RWPE2 (cell line): ENCODE results near the gene GFY.
"Not testable (repeated sequence)": the region's sequence is repeated elsewhere in the genome, so short reads cannot be mapped to it uniquely, and the experiment has no call there.

Experiments
- ATAC-seq: fragments of 200-7000 bp; cut with Tn5 transposase; 3 replicates; pipeline ENCODE4 v1.9.1; 2021; ENCODE audit warnings: low read depth
- DNase-seq: peaks from one replicate; pipeline ENCODE4 v3.0.0-alpha.2; 2020; ENCODE audit warnings: low spot score
- H3K27ac ChIP-seq: fragments of 450-650 bp; 2 replicates; pipeline ENCODE4 v1.5.1; 2017; ENCODE audit warnings: mild to moderate bottlenecking; ENCODE audit not compliant: poor library complexity, severe bottlenecking
- H3K27me3 ChIP-seq: fragments of 250-450 bp; sonication (Bioruptor Pico); 2 replicates; pipeline ENCODE4 v1.5.1; 2021; ENCODE audit warnings: mild to moderate bottlenecking, moderate library complexity; ENCODE audit not compliant: insufficient read depth, poor library complexity, severe bottlenecking
- H3K36me3 ChIP-seq: fragments of 250-450 bp; sonication (Bioruptor Pico); 2 replicates; pipeline ENCODE4 v1.5.1; 2020; ENCODE audit warnings: low read depth, mild to moderate bottlenecking, moderate library complexity
- H3K4me1 ChIP-seq: fragments of 250-450 bp; sonication (Bioruptor Pico); 2 replicates; pipeline ENCODE4 v1.5.1; 2021; ENCODE audit warnings: mild to moderate bottlenecking, moderate library complexity; ENCODE audit not compliant: insufficient read depth, poor library complexity, severe bottlenecking
- H3K4me3 ChIP-seq: fragments of 250-450 bp; sonication (Bioruptor Pico); 2 replicates; pipeline ENCODE4 v1.5.1; 2021; ENCODE audit warnings: mild to moderate bottlenecking, moderate library complexity; ENCODE audit not compliant: severe bottlenecking
- H3K9me3 ChIP-seq: fragments of 250-450 bp; sonication (Bioruptor Pico); 2 replicates; pipeline ENCODE4 v1.5.1; 2021; ENCODE audit warnings: mild to moderate bottlenecking, moderate library complexity; ENCODE audit not compliant: severe bottlenecking
- TF ChIP-seq, protein P1 (sequence below): fragments of 450-650 bp; IDR thresholded peaks from one replicate; pipeline ENCODE4 v1.5.1; 2017; ENCODE audit warnings: mild to moderate bottlenecking, moderate library complexity; ENCODE audit not compliant: poor library complexity, severe bottlenecking

Gene GFY

DNA sequence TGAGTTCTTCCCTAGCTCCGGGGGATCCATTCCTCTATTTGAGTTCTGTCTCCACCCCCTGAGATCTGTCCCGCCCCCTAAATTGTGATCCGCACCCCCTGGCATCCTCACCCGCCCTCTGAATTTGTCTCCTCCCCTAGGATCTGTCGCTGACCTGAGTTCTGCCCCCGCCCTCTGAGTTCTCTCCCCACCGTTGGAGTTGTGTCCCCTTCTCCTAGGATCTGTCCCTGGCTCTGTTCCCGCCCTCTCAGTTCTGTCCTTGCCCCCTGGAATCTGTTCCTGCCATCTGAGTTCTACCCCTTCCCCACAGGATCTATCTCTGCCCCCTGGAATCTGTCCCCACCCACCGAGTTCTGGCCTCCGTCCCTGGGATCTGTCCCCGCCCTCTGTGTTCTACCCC lies 17.2 kb downstream of the GFY start:
- peaks cover 8% of the 10 kb centered on the region; the same call in 1 of the 2 replicates for H3K36me3 ChIP-seq
- H3K27ac ChIP-seq: no peak overlapping the region
- no peaks in the 10 kb centered on the region for H3K9me3 ChIP-seq
- ATAC-seq (no peak), DNase-seq (no peak)
- TF ChIP-seq, protein P1, sequence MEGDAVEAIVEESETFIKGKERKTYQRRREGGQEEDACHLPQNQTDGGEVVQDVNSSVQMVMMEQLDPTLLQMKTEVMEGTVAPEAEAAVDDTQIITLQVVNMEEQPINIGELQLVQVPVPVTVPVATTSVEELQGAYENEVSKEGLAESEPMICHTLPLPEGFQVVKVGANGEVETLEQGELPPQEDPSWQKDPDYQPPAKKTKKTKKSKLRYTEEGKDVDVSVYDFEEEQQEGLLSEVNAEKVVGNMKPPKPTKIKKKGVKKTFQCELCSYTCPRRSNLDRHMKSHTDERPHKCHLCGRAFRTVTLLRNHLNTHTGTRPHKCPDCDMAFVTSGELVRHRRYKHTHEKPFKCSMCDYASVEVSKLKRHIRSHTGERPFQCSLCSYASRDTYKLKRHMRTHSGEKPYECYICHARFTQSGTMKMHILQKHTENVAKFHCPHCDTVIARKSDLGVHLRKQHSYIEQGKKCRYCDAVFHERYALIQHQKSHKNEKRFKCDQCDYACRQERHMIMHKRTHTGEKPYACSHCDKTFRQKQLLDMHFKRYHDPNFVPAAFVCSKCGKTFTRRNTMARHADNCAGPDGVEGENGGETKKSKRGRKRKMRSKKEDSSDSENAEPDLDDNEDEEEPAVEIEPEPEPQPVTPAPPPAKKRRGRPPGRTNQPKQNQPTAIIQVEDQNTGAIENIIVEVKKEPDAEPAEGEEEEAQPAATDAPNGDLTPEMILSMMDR: no peak
- H3K4me1 ChIP-seq: no peaks in the 10 kb centered on the region
- peak overlapping the region; percentile 12 for H3K4me3 ChIP-seq
- H3K27me3 ChIP-seq: peaks cover 50% of the 10 kb centered on the region

DNA sequence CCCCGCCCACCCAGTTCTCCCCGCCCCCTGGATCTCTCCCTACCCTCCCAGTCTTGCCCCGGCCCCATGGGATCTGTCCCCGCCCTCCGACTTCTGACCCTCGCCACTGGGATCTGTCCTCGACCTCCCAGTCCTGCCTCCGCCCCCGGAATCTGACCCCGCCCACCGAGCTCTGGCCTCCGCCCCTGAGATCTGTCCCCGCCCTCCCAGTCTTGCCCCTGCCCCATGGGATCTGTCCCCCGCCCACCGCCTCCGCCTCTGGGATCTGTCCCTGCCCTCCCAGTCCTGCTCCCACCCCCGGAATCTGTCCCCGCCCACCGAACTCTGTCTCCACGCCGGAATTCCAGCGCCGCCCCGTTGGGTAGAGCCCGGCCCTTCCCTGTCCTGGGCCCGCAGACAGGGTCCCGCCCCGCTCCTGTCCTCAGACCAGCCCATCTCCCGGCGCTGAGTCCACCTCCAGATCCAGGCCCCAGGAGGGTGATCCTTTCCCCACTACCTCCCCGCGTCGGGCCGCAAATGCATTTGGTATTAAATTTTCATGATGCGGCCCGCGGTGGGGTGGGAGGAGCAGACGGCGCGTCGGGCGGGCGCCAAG lies 17.7 kb downstream of the GFY start:
- H3K27me3 ChIP-seq: peaks cover 45% of the 10 kb centered on the region
- DNase-seq (peak; percentile 98), ATAC-seq (peak; percentile 78)
- H3K27ac ChIP-seq: peak overlapping the region; percentile 41
- TF ChIP-seq, protein P1: no peak
- H3K9me3 ChIP-seq: no peaks in the 10 kb centered on the region
- H3K4me3 ChIP-seq: peak overlapping the region; percentile 41
- peaks cover 8% of the 10 kb centered on the region for H3K36me3 ChIP-seq
- H3K4me1 ChIP-seq: no peaks in the 10 kb centered on the region

DNA sequence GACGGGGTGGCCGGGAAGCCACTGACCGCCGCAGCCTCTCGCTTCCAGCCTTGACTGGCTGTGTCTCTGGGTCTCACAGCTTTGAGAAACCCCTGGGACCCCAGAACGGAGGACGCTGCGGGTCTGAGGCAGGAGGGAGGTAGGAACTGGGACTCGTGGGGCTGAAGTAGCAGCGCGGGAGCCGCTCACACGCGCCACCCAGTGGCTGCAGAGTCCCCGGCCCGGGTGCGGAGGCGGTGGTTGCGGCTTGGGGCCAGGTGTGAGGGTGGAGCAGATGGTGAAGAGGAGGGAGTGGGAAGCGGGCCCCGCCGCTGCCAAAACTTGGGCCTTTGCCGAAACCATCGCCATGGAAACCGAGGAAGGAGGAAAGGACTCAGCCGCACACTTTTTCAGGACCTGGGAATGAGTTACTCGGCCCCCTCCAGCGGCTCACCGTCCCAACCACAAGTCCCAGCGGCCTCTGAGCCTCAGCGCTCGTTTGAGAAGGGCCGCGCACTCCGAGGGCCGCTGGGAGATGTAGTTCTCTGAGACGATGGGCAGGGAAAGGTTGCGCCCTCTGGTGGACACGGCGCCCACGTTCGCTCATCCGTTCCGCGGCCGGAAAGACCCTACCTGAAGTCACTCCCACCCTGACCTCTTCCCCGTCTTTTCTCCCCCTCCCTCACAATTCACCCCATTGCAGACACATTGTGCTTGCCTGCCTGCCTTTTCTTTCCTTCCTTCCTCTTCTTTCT lies 18.3 kb downstream of the GFY start:
- peaks cover 11% of the 10 kb centered on the region for H3K36me3 ChIP-seq
- H3K4me1 ChIP-seq: no peaks in the 10 kb centered on the region
- H3K9me3 ChIP-seq: no peaks in the 10 kb centered on the region
- H3K4me3 ChIP-seq: peak overlapping the region; percentile 41
- peak overlapping the region; percentile 41 for H3K27ac ChIP-seq
- ATAC-seq (peak; percentile 75), DNase-seq (peak; percentile 96)
- TF ChIP-seq, protein P1: peak; percentile 98
- H3K27me3 ChIP-seq: peaks cover 38% of the 10 kb centered on the region

DNA sequence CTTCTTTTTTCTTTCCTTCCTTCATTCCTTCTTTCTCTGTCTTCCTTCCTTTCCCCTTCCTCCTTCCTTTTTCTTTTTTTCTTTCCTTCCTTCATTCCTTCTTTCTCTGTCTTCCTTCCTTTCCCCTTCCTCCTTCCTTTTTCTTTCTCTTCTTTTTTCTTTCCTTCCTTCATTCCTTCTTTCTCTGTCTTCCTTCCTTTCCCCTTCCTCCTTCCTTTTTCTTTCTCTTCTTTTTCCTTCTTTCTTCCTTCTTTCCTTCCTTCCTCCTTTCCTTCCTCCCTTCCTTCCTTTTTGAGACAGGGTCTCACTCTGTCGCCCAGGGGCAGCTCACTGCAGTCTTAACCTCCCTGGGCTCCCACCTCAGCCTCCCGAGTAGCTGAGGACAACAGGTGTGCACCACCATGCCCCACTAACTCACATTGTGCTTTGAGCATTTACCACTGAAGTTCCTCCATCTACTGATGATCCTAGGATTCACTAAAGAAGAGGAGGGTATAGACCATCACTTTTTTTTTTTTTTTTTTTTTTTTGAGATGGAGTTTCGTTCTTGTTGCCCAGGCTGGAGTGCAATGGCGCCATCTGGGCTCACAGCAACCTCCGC lies 19.0 kb downstream of the GFY start:
- not testable (repeated sequence) for DNase-seq, H3K4me1 ChIP-seq, H3K4me3 ChIP-seq, H3K9me3 ChIP-seq, H3K27ac ChIP-seq, ATAC-seq
- H3K36me3 ChIP-seq: peaks cover 15% of the 10 kb centered on the region
- peaks cover 31% of the 10 kb centered on the region for H3K27me3 ChIP-seq

DNA sequence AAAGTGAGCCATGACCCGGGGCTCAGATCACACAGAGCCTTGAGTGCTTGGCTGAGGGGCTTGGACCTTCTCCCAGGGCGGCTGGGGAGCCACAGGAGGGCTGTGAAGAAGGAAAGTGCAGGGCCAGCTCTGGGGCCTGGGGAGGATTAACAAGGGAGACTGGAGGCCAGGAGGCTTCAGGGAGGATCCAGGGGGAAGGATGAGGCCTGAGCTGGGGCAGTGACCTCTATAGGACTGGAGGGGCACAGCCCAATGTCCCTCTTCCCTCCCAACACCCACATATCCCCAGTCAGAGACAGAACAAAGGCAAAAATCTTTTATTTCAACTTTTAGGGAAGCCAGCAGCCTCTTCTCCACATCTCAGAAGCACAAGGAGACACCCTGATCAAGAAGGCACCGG lies 20.8 kb downstream of the GFY start:
- TF ChIP-seq, protein P1: no peak

More for the DNA sequence above, 20.8 kb downstream of the GFY start:
- no peak overlapping the region for H3K27ac ChIP-seq
- H3K4me1 ChIP-seq: no peaks in the 10 kb centered on the region
- no peaks in the 10 kb centered on the region for H3K9me3 ChIP-seq
- H3K27me3 ChIP-seq: peaks cover 13% of the 10 kb centered on the region
- peaks cover 24% of the 10 kb centered on the region for H3K36me3 ChIP-seq
- DNase-seq (no peak), ATAC-seq (no peak)
- no peak overlapping the region for H3K4me3 ChIP-seq
